ENCODE results near the gene ANKRD13B. TPM values are rescaled to one million over a fixed set of nuclear protein-coding genes. Genes with fewer than 3 reads are reported as not detected.

The ANKRD13B gene
- total RNA-seq, 4 donors from 2014 or later: 4.2 to 14.9 (median 8.3) TPM

DNA sequence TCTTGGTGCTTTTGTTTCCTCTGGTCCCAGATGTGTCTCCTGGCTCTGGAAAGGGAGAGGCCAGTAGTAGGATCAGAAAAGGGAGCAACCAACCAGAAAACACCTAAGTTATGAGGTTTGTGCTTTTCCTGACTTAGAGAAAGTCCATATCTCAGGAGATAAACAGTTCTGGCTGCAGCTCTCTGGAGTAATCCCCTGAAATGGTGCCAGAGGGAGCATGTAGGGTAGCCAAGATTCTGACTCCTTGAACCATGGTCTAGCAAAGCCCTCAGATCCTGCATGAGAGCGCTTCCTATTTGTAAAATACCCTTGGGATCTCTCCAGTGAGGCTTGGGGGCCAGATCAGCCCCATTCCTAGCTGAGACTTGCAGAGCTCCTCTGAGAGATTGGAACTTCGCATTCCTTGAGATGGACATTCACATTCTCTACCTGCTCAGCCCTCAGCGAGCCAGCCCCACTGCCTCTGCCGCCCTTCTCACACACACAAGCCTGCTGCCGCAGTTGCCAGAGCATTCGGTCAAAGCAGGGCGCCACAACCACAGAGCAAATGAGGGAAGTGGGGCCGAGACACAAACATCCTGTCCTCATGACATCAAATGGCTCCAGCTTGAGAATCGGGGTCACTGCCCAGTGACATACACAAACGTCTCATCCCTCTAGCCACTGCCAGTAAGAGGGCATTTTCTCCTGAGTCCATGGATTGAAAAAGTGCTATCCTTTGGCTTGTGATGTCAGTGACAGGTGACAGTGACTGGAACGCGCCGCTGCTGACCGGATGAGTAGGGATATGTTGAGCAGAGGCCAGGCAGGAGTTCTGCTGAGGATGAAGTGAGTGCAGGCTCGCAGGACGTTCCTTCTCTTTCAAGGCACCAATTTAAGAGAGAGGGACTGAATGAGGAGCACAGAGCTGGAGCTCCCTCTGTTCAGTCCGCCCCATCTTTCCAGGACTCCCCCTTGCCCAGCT is 31.1 kb upstream of the ANKRD13B start:
- H3K27me3 ChIP-seq: no peaks in the 10 kb centered on the region
- no peak overlapping the region for H3K4me3 ChIP-seq
- no peaks in the 10 kb centered on the region for H3K9me3 ChIP-seq
- peaks cover 0 to 49% (median 25%) of the 10 kb centered on the region in 4 donors for H3K4me1 ChIP-seq
- TF ChIP-seq, protein P1, sequence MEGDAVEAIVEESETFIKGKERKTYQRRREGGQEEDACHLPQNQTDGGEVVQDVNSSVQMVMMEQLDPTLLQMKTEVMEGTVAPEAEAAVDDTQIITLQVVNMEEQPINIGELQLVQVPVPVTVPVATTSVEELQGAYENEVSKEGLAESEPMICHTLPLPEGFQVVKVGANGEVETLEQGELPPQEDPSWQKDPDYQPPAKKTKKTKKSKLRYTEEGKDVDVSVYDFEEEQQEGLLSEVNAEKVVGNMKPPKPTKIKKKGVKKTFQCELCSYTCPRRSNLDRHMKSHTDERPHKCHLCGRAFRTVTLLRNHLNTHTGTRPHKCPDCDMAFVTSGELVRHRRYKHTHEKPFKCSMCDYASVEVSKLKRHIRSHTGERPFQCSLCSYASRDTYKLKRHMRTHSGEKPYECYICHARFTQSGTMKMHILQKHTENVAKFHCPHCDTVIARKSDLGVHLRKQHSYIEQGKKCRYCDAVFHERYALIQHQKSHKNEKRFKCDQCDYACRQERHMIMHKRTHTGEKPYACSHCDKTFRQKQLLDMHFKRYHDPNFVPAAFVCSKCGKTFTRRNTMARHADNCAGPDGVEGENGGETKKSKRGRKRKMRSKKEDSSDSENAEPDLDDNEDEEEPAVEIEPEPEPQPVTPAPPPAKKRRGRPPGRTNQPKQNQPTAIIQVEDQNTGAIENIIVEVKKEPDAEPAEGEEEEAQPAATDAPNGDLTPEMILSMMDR (IDR thresholded peaks at IDR 0.05): no peak
- peak in 1 of 2 donors; percentile 22 for TF ChIP-seq POLR2A (IDR thresholded peaks at IDR 0.05)
- DNase-seq: peak in 2 of 3 donors; percentile 82 to 90
- peak overlapping the region; percentile 16 to 94 (median 70) for H3K27ac ChIP-seq
- peaks cover 0 to 9% (median 0%) of the 10 kb centered on the region in 3 donors for H3K36me3 ChIP-seq

DNA sequence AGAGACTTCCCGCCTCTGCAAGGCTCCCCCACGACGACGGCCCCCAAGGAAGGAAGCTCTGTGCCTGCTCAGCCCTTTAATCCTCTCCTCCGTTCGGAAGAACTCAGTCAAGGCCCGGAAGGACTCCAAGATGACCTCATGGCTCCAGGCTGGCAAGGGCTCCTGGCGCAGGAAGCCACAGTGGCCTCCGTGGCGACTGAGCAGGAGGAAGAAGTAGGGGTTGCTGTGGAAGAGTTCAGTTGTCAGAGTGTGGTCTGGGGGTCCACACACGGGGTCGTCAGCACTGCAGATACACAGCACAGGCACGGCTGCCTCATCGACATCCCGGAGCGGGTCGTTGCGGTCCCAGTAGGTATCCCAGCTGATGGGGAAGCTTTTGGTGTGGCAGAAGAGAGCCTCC is 30.3 kb upstream of the ANKRD13B start:
- H3K4me1 ChIP-seq: peaks cover 0 to 44% (median 23%) of the 10 kb centered on the region in 4 donors
- no peak overlapping the region for H3K4me3 ChIP-seq
- H3K27ac ChIP-seq: peak overlapping the region; percentile 16 to 94 (median 70)
- TF ChIP-seq, protein P1 (IDR thresholded peaks at IDR 0.05): no peak
- H3K36me3 ChIP-seq: peaks cover 0 to 9% (median 0%) of the 10 kb centered on the region in 3 donors
- no peaks in the 10 kb centered on the region for H3K27me3 ChIP-seq
- no peaks in the 10 kb centered on the region for H3K9me3 ChIP-seq
- DNase-seq: peak in 1 of 3 donors; percentile 45

DNA sequence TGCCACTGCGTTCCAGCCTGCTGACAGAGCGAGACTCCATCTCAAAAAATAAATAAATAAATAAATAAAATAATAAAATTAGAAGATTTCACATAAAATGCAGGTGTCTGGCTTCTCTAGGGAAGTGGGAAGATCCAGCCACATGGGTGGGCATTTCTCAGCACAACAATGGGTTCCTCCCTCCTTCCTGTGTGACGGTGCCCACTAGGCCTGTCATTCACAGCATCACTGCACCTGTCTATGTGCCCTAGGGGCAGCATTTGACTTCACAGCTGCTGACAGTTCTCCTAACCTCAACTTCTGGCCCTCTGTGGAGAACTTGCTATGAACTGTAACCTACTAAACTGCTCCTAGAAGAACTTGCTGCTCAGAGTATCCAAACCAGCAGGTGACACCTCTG is 29.1 kb upstream of the ANKRD13B start:
- Histone ChIP-seq H3K27ac (peak overlapping the region in 3 of 4 donors; percentile 22 to 94 (median 24)), H3K36me3 (peaks cover 0 to 9% (median 0%) of the 10 kb centered on the region in 3 donors), H3K4me1 (peaks cover 0 to 40% (median 22%) of the 10 kb centered on the region in 4 donors), H3K27me3 (no peaks in the 10 kb centered on the region), H3K9me3 (no peaks in the 10 kb centered on the region), H3K4me3 (no peak overlapping the region)
- peak in 2 of 3 donors; percentile 76 to 80 for DNase-seq
- TF ChIP-seq, protein P1 (IDR thresholded peaks at IDR 0.05): no peak
- no peak for TF ChIP-seq POLR2A (IDR thresholded peaks at IDR 0.05)

DNA sequence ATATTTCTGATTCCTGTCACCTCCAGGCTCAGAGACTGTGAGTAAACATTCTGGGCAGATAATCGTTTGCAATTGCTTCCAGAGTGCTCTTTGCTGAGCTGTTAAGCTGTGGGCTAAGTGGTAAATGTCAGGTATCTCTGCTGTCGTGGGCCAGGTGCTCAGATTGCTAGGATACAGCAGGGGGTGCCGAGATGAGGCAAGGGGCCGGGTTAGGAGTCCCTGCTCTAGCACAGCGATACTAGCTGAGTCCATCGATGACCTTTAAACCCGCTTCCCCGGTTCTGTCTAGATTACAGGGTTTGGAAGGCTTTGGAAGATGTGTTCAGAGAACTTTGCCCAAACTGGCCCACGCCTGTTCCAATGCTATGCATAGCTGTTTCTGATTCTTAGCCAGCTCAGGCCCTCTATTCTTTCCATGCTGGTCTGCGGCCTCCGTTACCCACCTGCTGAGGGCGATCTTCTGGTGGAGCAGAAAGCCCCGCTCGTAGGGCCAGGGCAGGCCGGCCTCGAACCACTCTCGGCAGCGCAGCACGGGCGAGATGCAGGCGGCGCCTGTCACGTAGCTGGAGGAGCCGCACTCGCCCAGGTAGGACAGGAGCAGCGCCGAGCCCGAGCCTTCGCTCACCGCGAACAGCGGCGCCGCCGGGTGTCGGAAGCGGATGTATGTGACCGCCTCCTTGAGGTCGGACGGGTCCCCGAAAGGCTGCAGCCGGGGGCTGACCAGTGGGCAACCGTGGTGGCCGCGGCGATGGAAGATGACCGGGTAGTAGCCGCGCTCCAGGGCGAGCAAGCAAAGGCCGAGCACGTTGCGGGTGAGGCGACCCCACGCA is 27.1 kb upstream of the ANKRD13B start:
- H3K4me3 ChIP-seq: peak overlapping the region; percentile 66 to 74 (median 69)
- TF ChIP-seq, protein P1 (IDR thresholded peaks at IDR 0.05): no peak
- TF ChIP-seq POLR2A (IDR thresholded peaks at IDR 0.05): peak in 1 of 2 donors; percentile 14
- H3K27me3 ChIP-seq: no peaks in the 10 kb centered on the region
- H3K27ac ChIP-seq: peak overlapping the region; percentile 90 to 94 (median 94)
- peaks cover 0 to 42% (median 29%) of the 10 kb centered on the region in 4 donors for H3K4me1 ChIP-seq
- peaks cover 0 to 9% (median 0%) of the 10 kb centered on the region in 3 donors for H3K36me3 ChIP-seq
- peak; percentile 67 to 84 (median 74) for DNase-seq
- no peaks in the 10 kb centered on the region for H3K9me3 ChIP-seq

All from Peyer's patch (tissue), 4 donors.